Liver (tissue), 3 donors: Measurements from ENCODE around the gene FAM83E.

Source experiments
- CTCF ChIP-seq: fragments of 150-350 bp; IDR thresholded peaks from 2 replicates; pipeline ENCODE4 v1.5.1; 2017; ENCODE audit warnings: improper control_type of control experiment, low read depth, low read length; ENCODE audit not compliant: missing input control
- EGR1 ChIP-seq, 2 donors: IDR thresholded peaks; 2 replicates each; pipeline ENCODE4 v1.6.1; 2016 to 2018; ENCODE audit warnings: antibody characterized with exemption in 2 of 2, low read depth in 2 of 2
- FOXA1 ChIP-seq: IDR thresholded peaks from 2 replicates; pipeline ENCODE4 v1.6.1; 2016; ENCODE audit warnings: antibody characterized with exemption
- GABPA ChIP-seq, 2 donors: IDR thresholded peaks in 1 of 2; conservative IDR thresholded peaks in 1 of 2; 2 replicates each; pipeline ENCODE4 v1.6.1; 2016; ENCODE audit warnings: antibody characterized with exemption in 2 of 2, mild to moderate bottlenecking in 1 of 2, moderate library complexity in 1 of 2
- HNF4A ChIP-seq, 2 donors: conservative IDR thresholded peaks; 2 replicates each; pipeline ENCODE4 v1.6.1; 2016; ENCODE audit warnings: antibody characterized with exemption in 2 of 2, mild to moderate bottlenecking in 2 of 2
- MAX ChIP-seq: IDR thresholded peaks from 2 replicates; pipeline ENCODE4 v1.6.1; 2016; ENCODE audit warnings: antibody characterized with exemption
- RAD21 ChIP-seq, 2 donors: IDR thresholded peaks; 2 replicates each; pipeline ENCODE4 v1.6.1; 2016; ENCODE audit warnings: antibody characterized with exemption in 2 of 2, mild to moderate bottlenecking in 2 of 2
- REST ChIP-seq: IDR thresholded peaks from 2 replicates; pipeline ENCODE4 v1.6.1; 2016; ENCODE audit warnings: antibody characterized with exemption, mild to moderate bottlenecking
- RXRA ChIP-seq, 2 donors: IDR thresholded peaks; 2 replicates each; pipeline ENCODE4 v1.6.1; 2017 to 2018; ENCODE audit warnings: antibody characterized with exemption in 2 of 2, mild to moderate bottlenecking in 1 of 2
- TAF1 ChIP-seq: conservative IDR thresholded peaks from 2 replicates; pipeline ENCODE4 v1.6.1; 2016; ENCODE audit warnings: antibody characterized with exemption, mild to moderate bottlenecking
- YY1 ChIP-seq: IDR thresholded peaks from 2 replicates; pipeline ENCODE4 v1.6.1; 2016; ENCODE audit warnings: antibody characterized with exemption, mild to moderate bottlenecking
- ZBTB33 ChIP-seq: IDR thresholded peaks from 2 replicates; pipeline ENCODE4 v1.6.1; 2016; ENCODE audit warnings: antibody characterized with exemption
- donor health status: healthy.
- donor health status: healthy.

- no peak for TF ChIP-seq CTCF
- no peak for TF ChIP-seq REST
- TF ChIP-seq MAX, result no peak
- TF ChIP-seq YY1, result no peak
- TF ChIP-seq TAF1, result no peak
- no peak for TF ChIP-seq FOXA1
- TF ChIP-seq RXRA (IDR thresholded peaks at IDR 0.05), result no peak
- TF ChIP-seq RAD21 (IDR thresholded peaks at IDR 0.05), result no peak
- TF ChIP-seq GABPA (IDR thresholded peaks at IDR 0.05 in 1 of 2, conservative IDR thresholded peaks at IDR 0.05 in 1 of 2), result no peak
- TF ChIP-seq ZBTB33, result no peak
- no peak for TF ChIP-seq HNF4A (conservative IDR thresholded peaks at IDR 0.05)
- TF ChIP-seq EGR1 (IDR thresholded peaks at IDR 0.05; ENCODE audit: low read depth in 2 of 2), result no peak
Observed at GRCh38 chr19:48660852-48661710, 46.2 kb upstream of the FAM83E start.
